Endodermal cell (in vitro differentiated cells): ENCODE measurements around the gene ANO8. TPM values are rescaled to one million over a fixed set of nuclear protein-coding genes. Genes with fewer than 3 reads are reported as not detected.

ENCODE experiments used
- DNase-seq: peaks from one replicate; pipeline ENCODE4 v3.0.0-alpha.2; 2017
- H3K27ac ChIP-seq: 2 replicates; pipeline ENCODE4 v1.5.1; 2013; ENCODE audit warnings: mild to moderate bottlenecking, low read depth, low read length, moderate library complexity
- H3K27me3 ChIP-seq: 2 replicates; pipeline ENCODE4 v1.6.1; 2013; ENCODE audit warnings: mild to moderate bottlenecking, low read length, moderate library complexity; ENCODE audit not compliant: insufficient read depth, control insufficient read depth, poor library complexity, severe bottlenecking
- H3K36me3 ChIP-seq: 2 replicates; pipeline ENCODE4 v1.7.0; 2013; ENCODE audit warnings: mild to moderate bottlenecking, low read length, moderate library complexity; ENCODE audit not compliant: control insufficient read depth, insufficient read depth
- H3K4me1 ChIP-seq: one replicate; pipeline ENCODE4 v1.7.0; 2013; ENCODE audit warnings: low read length; ENCODE audit not compliant: control insufficient read depth, insufficient read depth
- H3K4me3 ChIP-seq: 2 replicates; pipeline ENCODE4 v1.5.1; 2013; ENCODE audit warnings: mild to moderate bottlenecking, low read length, moderate library complexity
- H3K9ac ChIP-seq: 2 replicates; pipeline ENCODE4 v1.6.1; 2013; ENCODE audit warnings: mild to moderate bottlenecking, low read length, moderate library complexity; ENCODE audit not compliant: poor library complexity, severe bottlenecking; ENCODE audit errors: extremely low read depth
- H3K9me3 ChIP-seq: 2 replicates; pipeline ENCODE4 v1.6.1; 2013; ENCODE audit warnings: mild to moderate bottlenecking, low read length, moderate library complexity; ENCODE audit not compliant: control insufficient read depth
- H3K27ac Mint-ChIP-seq: 2 replicates; pipeline ENCODE4 v1.8.0; 2020; ENCODE audit warnings: mixed read lengths
- H3K27me3 Mint-ChIP-seq: 2 replicates; pipeline ENCODE4 v1.8.0; 2021; ENCODE audit warnings: mild to moderate bottlenecking, mixed read lengths; ENCODE audit not compliant: insufficient read depth
- H3K36me3 Mint-ChIP-seq: 2 replicates; pipeline ENCODE4 v1.8.0; 2020; ENCODE audit warnings: low read depth, mixed read lengths
- H3K4me1 Mint-ChIP-seq: 2 replicates; pipeline ENCODE4 v1.8.0; 2020; ENCODE audit warnings: mixed read lengths
- H3K4me3 Mint-ChIP-seq: 2 replicates; pipeline ENCODE4 v1.8.0; 2020; ENCODE audit warnings: mild to moderate bottlenecking, moderate library complexity, mixed read lengths
- H3K9me3 Mint-ChIP-seq: 2 replicates; pipeline ENCODE4 v1.8.0; 2020; ENCODE audit warnings: mild to moderate bottlenecking, mixed read lengths
- WGBS, 2 experiments: methylation state at CpG; one replicate each; pipeline versions ENCODE4 v1.1.5 to v1.1.7; 2013; ENCODE audit warnings: missing lambda C conversion rate in 2 of 2, mixed read lengths in 1 of 2; ENCODE audit not compliant: insufficient coverage in 1 of 2, insufficient read length in 1 of 2; 5-methylcytosine and 5-hydroxymethylcytosine counted together
- total RNA-seq, 2 donors: library from RNA; stranded (reverse); fragmentation: NEBNext Ultra II Directional in 1 of 2; extraction: Animal tissue kit (Norgen Biotek cat#: 25700) in 1 of 2; gene quantifications; 2 replicates in 1 of 2; 3 replicates in 1 of 2; pipeline ENCODE4 v1.2.1, GENCODE V29; 2021
- TF ChIP-seq, protein P1 (sequence below): fragments of 200-600 bp; sonication (generic); conservative IDR thresholded peaks from 2 replicates; pipeline ENCODE4 v1.5.0; 2021; ENCODE audit warnings: antibody characterized with exemption, mild to moderate bottlenecking

ANO8 gene
- total RNA-seq, 2 donors from 2014 or later: 27.5 to 29.5 TPM

- H3K4me1 ChIP-seq: no peaks in the 10 kb centered on the region
- no peak overlapping the region for H3K4me3 ChIP-seq
- H3K27ac ChIP-seq: no peak overlapping the region
- 92 to 93% methylated on average over 4 to 7 of the region's 7 CpGs for WGBS, 2 experiments
- Mint-ChIP-seq H3K9me3 (no peaks in the 10 kb centered on the region), H3K27ac (no peak overlapping the region), H3K36me3 (no peaks in the 10 kb centered on the region), H3K27me3 (peaks cover 2% of the 10 kb centered on the region), H3K4me3 (no peak overlapping the region), H3K4me1 (no peaks in the 10 kb centered on the region)
- TF ChIP-seq, protein P1, sequence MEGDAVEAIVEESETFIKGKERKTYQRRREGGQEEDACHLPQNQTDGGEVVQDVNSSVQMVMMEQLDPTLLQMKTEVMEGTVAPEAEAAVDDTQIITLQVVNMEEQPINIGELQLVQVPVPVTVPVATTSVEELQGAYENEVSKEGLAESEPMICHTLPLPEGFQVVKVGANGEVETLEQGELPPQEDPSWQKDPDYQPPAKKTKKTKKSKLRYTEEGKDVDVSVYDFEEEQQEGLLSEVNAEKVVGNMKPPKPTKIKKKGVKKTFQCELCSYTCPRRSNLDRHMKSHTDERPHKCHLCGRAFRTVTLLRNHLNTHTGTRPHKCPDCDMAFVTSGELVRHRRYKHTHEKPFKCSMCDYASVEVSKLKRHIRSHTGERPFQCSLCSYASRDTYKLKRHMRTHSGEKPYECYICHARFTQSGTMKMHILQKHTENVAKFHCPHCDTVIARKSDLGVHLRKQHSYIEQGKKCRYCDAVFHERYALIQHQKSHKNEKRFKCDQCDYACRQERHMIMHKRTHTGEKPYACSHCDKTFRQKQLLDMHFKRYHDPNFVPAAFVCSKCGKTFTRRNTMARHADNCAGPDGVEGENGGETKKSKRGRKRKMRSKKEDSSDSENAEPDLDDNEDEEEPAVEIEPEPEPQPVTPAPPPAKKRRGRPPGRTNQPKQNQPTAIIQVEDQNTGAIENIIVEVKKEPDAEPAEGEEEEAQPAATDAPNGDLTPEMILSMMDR: no peak
- H3K9me3 ChIP-seq: no peaks in the 10 kb centered on the region
- H3K27me3 ChIP-seq: no peaks in the 10 kb centered on the region
- DNase-seq: no peak
- no peaks in the 10 kb centered on the region for H3K36me3 ChIP-seq
- H3K9ac ChIP-seq: no peak overlapping the region
Observed at GRCh38 chr19:17357078-17357666, 22.5 kb upstream of the ANO8 start.

DNA sequence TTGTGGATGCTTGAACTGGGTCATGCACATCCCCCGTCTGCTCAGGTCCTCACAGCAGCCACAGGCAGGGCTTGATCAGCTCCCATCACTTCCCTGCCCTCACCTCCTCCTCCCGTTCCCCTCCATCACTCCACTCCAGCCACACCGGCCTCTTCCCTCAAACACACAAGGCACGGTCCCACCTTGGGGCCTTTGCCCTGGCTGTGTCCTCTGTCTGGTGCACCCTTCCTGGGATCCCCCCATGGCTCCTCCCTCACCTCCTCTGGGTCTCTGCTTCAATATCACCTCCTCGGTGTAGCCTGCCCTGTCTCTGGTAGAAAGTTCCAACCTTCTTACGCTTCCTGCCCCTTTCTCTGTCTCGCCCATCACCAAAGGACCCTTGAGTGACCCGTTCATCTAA lies 18.7 kb upstream of the ANO8 start:
- Histone ChIP-seq H3K27me3 (no peaks in the 10 kb centered on the region), H3K9me3 (no peaks in the 10 kb centered on the region), H3K36me3 (no peaks in the 10 kb centered on the region), H3K4me1 (no peaks in the 10 kb centered on the region), H3K4me3 (no peak overlapping the region), H3K9ac (no peak overlapping the region), H3K27ac (no peak overlapping the region)
- TF ChIP-seq, protein P1: no peak
- Mint-ChIP-seq H3K27ac (no peak overlapping the region), H3K36me3 (no peaks in the 10 kb centered on the region), H3K4me3 (no peak overlapping the region), H3K9me3 (no peaks in the 10 kb centered on the region), H3K4me1 (peaks cover 3% of the 10 kb centered on the region), H3K27me3 (no peaks in the 10 kb centered on the region)
- DNase-seq: no peak
- 83 to 88% methylated on average over 7 to 8 of the region's 8 CpGs for whole genome bisulfite sequencing, 2 experiments

- TF ChIP-seq, protein P1: no peak
- no peaks in the 10 kb centered on the region for H3K9me3 ChIP-seq
- no peaks in the 10 kb centered on the region for H3K4me1 ChIP-seq
- DNase-seq: no peak
- no peaks in the 10 kb centered on the region for H3K36me3 Mint-ChIP-seq
- no peak overlapping the region for H3K27ac ChIP-seq
- no peak overlapping the region for H3K9ac ChIP-seq
- H3K27ac Mint-ChIP-seq: no peak overlapping the region
- no peaks in the 10 kb centered on the region for H3K27me3 ChIP-seq
- H3K4me3 ChIP-seq: no peak overlapping the region
- no peak overlapping the region for H3K4me3 Mint-ChIP-seq
- H3K9me3 Mint-ChIP-seq: no peaks in the 10 kb centered on the region
- H3K4me1 Mint-ChIP-seq: peaks cover 3% of the 10 kb centered on the region
- no peaks in the 10 kb centered on the region for H3K27me3 Mint-ChIP-seq
- no peaks in the 10 kb centered on the region for H3K36me3 ChIP-seq
- 22 to 86% methylated on average over 1 to 13 of the region's 14 CpGs for WGBS, 2 experiments
Observed at GRCh38 chr19:17352608-17353280, 18.1 kb upstream of the ANO8 start.
